ENCODE results near the gene TPCN2.
"Not testable (repeated sequence)": the region's sequence is repeated elsewhere in the genome, so short reads cannot be mapped to it uniquely, and the experiment has no call there.

TPCN2 gene

DNA sequence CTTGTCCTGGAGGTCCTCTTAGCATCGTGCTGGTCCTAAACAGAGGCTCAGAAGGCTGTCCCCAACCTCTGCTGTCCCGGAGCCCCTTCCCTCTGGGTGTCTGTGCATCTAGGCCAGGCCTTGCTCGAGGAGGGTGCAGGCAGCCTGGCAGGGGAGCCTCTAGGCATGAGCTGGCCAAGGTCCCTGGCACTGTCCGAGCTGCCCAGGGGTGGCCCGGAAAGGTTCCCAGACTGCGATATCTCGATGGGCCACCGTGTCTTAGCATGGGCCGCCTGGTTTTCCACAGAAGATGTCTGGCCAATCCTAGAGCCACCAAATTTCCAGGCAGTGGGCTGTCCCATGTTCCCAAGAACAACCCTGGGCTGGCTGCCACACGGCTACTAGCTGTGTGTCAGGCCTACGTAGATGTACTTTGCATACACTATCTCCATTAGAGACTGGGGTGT lies 82.4 kb downstream of the TPCN2 start:
- no peak for DNase-seq (ENCODE audit: low read depth)

DNA sequence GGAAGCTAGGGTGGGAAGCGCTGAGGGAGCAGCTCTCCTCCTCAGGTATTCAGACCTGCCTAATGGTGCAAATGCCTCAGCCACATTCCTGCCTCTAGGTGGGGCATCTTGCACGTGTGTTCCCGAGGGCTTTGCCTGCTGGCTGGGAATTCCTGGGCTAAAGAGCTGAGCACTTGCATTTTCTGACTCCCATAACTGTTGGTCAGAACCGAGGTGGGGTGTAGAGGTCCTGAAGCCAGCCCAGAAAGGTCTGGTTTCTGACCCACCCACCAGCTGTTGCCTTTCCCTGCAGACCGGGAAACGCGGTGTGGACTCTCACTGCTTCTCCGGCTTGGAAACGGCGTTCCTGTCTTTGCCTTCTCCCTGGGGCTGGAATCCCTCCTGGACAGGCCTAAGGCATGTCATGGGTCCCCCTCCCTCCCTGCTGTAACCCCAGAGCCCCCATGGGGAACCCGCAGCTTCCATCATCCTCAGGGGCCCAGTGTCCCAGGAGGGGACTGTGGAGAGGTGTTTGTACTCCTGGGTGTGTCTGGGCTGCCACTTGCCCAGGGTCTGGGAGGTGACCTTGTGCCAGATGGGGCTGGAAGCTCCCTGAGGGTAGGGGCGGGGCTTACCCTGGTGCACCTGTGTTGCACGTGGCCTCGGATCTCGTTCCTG lies 83.0 kb downstream of the TPCN2 start:
- DNase-seq (ENCODE audit: low read depth): no peak

DNA sequence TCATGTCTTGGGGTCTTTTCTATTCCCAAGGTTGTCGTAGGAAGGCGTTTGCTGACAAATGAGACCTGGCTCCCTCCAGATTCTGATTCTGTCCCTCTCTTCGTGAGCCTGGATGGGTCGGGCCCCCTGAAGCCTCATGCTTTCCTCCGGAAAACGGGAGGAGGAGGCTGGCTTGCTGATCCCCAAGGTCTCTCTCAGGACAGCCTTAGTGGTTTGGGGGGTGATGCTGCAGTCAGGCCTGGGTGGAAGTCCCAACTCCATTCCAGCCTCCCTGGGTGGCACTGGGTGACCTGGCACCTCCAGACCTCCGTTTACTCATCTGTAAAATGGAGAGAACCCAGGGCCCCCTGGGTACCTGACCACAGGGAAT lies 83.6 kb downstream of the TPCN2 start:
- no peak for DNase-seq (ENCODE audit: low read depth)

DNA sequence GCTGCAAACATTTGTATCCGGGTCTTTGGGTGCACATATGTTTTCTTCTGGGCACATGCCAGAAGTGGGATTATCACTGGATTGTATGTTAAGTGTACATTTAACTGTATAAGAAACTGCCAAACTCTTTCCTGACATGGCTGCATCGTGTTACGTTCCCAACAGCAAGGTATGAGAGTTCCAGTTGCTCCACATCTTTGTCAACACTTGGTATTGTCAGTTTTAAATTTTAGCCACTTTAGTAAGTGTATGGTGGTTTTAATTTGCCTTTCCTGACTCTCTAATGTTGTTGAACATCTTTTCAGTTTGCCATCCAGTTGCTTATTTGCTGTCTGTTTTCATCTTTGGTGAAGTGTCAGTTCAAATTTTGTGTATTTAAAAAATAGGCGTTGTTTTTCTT lies 84.5 kb downstream of the TPCN2 start:
- no peak for DNase-seq (ENCODE audit: low read depth)

DNA sequence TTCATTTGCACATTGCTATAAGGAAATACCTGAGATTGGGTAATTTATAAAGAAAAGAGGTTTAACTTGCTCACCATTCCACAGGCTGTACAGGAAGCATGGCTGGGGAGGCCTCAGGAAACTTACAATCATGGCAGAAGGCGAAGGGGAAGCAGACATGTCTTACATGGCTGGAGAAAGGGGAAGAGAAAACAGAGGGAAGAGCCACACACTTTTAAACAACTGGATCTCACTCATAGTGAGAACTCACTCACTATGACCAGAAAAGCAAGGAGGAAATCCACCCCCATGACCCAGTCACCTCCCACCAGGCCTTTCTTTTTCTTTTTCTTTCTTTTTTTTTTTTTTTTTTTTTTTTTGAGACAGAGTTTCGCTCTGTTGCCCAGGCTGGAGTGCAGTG lies 85.5 kb downstream of the TPCN2 start:
- not testable (repeated sequence) for DNase-seq (ENCODE audit: low read depth)

DNA sequence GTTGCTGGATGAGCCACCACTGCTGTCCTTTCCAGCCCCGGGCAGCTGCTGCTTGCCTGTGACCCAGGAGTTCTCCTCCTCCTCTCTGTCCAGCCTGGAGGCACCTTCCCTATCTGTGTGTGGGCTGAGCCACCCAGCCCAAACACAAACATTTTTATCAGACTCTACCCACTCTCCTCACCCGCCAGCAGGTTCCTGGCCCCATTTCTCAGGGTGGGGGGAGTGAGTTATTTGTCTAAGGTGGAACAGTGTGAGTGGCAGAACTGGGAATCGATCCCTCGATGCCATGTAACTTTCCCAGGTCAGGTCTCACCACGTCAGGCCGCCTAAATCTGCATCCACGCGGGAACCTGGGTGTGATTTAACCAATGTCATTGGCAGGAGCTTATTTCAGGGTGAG lies 86.2 kb downstream of the TPCN2 start:
- DNase-seq (ENCODE audit: low read depth): no peak

DNA sequence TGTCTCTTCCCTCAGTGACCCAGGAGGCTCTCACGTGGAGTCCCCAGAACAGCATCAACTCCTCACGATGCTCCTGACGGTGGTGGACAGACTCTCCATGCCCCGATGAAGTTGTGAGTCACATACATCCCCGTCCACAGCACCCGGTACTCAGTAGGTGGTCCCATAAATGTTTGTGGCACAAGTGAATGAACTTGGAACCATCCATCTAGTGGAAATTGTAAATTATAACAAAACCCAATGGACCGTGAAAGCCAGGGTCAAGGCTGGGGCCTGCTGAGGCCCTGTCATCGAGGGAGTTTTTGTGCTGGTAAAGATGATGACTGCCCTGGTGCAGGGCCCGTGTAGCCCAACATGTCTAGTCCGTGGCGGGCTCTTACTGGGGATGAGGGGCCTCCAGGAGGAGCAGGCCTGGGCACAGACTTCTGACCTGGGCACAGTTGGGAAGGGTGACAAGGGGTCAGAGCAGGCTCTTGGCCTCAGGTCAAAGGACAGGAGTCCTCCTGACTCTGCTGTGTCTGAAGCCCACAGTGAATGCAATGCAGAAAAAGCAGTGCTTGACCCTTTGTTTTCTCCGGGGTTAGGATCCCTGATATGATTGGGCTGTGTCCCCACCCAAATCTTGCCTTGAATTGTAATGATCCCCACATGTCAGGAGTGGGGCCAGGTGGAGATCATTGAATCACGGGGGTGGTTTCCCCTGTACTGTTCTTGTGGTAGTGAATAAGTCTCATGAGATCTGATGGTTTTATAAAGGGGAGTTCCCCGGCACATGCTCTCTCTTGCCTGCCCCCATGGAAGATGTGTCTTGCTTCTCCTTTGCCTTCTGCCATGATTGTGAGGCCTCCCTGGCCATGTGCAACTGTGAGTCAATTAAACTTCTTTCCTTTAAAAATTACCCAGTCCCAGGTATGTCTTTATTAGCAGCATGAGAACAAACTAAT lies 87.0 kb downstream of the TPCN2 start:
- DNase-seq (ENCODE audit: low read depth): no peak

DNA sequence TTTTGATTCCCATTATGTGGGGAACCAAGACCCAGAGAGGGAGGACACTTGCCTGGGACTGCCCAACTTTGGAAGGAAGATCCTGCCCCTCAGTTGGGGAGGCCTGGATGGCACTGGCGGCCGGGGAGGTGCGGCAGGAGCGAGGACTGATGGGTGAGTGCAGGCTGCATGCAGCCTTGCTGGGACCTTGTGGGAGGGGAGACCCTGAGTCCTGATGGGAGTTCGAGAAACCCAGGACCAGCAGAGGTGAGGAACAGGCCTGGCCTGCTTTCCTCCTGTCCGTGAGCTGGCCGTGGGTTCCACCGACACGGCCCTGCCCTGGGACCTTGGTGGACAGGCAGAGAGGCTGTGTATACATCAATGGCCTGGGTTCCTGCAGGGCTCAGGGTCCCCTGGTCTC lies 87.7 kb downstream of the TPCN2 start:
- DNase-seq (ENCODE audit: low read depth): no peak

DNA sequence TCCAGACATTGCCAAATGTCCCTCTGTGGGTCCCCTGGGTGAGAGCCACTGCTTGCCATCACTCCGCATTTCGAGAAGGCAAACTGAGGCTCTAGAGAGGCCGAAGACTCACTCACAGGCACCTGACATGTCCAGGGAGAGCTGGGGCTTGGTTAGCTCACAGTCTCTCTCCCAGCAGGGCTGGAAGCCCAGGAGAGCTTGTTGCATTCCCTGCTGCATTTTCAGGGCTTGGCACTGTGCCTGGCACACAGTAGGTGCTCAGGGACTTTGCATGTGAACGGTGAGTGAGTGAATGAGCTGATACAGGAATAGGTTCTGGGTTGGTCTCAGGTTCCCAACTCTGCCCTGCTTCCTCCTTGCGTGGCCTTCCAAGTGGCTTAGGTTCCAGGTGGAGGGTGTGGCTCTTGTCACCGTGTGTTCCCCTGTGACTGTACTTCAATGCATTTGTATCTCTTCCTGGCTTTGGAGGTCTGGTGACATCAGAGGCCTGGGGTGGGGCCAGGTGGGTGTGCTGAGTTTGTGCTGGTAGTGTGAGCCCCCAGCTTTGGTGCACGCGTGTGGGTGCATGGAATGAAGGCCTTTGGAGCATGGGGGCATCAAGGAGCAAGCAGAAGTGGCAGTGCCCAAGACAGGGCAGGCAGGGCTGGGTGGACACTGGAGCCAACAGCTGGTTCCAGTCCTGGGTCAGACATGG lies 88.6 kb downstream of the TPCN2 start:
- no peak for DNase-seq (ENCODE audit: low read depth)

DNA sequence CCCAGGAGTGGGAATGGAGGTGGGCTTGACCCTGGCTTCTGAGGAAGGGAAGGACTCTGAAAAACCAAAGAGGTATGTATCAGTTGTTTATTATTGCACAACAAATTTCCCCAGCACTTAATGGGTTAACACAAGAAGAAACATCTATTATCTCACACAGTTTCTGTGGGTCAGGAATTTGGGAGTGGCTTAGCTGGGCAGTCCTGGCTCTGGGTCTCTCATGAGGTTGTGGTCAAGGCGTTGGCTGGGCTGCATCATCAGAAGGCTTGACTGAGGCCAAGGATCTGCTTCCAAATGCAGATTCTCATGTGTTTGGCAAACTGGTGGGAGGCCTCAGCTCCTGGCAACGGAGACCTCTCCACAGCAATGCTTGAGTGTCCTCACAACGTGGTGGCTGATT lies 89.5 kb downstream of the TPCN2 start:
- DNase-seq (ENCODE audit: low read depth): no peak

DNA sequence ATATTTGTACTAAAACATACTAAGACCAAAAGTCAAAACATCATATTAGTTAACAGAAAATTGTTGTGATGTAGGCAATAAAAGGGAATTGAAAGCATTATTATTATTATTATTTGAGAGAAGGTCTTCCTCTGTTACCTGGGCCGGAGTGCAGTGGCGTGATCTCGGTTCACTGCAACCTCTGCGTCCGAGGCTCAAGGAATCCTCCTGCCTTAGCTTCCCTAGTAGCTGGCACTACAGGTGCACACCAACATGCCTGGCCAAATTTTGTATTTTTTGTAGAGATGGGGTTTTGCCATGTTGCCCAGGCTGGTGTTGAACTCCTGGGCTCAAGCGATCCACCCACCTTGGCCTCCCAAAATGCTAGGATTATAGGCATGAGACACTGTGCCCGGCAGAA lies 91.4 kb downstream of the TPCN2 start:
- DNase-seq (ENCODE audit: low read depth): not testable (repeated sequence)

DNA sequence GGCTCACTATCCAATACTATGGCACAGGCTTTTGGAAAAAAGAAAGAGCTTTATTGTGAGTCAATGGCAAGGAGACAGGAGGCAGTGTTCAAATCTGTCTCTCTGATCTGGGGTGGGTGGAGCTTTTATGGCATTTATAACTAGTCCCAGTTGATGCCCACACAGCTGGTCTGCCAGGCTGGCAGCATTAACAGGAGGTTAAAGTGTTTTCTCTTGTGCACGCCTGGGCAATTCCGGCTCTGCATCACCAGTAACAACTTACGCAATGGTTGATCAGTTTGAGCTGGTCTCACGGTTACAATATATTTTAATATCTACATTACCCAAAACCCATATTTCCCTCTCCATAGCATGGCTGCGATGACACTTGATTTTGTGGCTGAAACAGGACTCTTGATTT lies 91.9 kb downstream of the TPCN2 start:
- no peak for DNase-seq (ENCODE audit: low read depth)

DNA sequence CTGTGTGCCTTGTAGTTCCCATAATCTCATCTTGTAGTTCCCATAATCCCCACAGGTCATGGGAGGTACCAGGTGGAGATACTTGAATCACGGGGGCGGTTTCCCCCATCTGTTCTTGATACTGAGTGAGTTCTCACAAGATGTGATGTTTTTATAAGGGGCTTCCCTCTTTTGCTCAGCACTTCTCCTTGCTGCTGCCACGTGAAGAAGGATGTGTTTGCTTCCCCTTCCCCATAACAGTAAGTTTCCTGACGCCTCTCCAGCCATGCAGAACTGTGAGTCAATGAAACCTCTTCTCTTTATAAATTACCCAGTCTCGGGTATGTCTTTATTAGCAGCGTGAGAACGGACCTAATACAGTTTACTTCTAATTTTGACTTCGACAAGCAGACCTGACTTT lies 93.0 kb downstream of the TPCN2 start:
- no peak for DNase-seq (ENCODE audit: low read depth)

DNA sequence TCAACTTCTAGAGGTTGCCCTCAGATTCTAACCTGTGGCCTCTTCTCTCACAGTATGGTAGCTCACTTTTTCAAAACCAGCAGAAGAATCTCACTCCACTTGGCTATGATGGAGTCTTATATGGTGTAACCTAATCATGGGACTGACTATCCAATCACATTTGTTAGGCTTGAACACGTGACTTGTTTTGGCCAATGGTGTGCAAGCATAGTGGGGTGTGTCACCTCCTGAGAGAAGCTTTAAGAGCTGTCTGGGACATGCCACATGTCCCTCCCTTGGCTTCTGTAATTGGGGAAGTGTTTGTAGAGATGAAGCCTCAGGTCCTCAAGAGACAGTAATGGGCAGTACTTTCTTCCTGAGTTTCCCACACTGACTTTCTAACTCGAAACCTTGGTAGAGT lies 94.2 kb downstream of the TPCN2 start:
- no peak for DNase-seq (ENCODE audit: low read depth)

DNA sequence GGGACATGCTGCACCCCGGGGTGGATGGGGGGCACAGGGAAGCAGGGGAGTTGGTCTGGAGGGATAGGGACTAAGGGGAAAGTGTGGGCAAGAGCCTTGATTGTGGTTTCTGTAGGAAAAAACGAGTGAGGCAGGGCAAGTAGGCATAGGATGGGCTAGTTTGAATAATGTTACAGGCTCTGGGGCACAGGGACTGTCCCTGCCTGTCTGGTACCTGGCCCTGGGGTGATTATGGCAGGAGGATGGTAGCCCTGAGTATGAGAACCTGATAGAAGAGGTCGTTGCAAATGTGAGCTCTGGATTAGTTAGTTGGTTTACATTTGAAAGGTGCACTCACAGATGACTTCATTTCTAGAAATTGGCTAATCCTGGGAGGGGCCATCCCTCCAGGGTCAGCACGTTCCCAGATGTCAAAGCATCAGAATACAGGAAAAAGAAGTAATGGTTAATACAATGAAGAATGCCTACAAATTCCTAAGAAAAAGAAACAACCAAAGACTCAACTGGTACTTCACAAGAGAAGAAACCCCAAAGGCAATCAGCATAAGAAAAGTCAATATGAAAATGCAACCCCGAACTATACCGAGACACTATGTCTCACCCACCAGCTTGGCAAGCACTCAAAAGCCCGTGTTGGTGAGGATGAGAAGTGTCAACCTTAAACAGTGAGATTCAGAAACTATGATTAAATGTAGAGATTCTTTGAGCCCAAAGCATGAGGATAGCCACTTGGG lies 95.8 kb downstream of the TPCN2 start:
- no peak for DNase-seq (ENCODE audit: low read depth)

DNA sequence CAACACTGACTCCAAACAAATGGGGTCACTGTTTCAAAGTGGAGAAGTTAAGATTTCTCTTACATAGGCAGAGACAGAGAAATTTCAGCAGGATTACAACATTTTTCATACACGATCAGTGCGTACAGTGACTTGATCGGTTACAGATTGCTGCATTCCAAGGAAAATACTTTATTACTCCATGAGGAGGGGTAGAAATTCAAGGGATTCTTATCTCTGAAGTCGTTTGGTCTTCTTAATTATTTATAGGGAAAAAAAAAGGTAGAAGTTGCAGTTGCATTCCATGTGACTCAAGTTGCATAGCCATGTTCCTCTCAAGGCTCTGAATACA lies 96.3 kb downstream of the TPCN2 start:
- no peak for DNase-seq (ENCODE audit: low read depth)

DNA sequence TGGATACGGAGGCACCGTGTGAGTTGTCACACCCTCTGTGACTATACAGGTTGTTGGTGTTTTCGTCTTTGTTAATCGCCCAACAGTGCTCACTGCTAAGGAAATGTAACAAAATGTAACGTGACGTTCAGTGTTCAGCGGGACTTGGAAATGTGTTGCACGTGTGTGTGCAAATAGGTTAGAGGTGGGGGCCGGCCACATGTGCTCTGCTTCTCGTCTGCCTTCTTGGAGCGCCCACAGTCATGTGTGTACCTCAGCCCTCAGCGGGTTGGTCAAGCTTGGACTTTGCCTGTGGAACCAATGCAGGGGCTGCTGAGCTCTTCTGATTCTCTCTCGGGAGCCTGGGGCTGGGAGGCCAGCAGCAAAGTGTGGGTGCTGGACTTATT lies 99.6 kb downstream of the TPCN2 start:
- no peak for DNase-seq (ENCODE audit: low read depth)

DNA sequence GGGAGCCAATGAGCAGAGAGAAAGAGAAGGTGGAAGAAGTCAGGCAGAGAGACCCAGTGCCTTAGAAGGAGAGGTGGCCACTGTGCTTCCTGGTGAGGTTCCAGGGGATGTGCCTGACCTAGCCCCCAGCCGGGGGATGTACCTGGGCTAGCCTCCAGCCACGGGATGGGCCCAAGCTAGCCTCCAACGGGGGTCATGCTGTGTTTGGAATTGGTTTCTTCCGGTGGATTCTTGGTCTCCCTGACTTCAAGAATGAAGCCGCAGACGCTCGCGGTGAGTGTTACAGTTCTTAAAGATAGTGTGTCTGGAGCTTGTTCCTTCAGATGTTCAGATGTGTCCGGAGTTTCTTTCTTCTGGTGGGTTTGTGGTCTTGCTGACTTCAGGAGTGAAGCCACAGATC lies 100.1 kb downstream of the TPCN2 start:
- no peak for DNase-seq (ENCODE audit: low read depth)

DNA sequence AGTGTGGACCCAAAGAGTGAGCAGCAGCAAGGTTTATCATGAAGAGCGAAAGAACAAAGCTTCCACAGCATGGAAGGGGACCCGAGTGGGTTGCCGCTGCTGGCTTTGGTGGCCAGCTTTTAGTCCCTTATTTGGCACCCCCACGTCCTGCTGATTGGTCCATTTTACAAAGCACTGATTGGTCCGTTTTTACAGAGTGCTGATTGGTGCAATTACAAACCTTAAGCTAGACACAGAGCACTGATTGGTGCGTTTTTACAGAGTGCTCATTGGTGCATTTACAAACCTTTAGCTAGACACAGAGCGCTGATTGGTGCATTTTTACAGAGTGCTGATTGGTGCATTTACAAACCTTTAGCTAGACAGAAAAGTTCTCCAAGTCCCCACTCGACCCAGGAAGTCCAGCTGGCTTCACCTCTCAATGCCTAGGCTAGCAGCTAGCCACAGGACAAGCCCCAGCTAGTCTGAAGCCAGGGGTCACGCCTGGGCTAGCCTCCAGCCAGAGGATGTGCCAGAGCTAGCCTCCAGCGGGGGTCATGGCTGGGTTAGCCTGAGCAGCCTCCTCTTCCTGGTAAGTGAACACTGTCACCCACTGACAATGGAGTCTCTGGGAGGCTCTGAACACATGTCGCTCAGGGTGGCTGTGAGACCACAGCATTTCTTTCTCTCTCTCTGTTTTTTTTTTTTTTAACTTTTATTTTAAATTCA lies 100.8 kb downstream of the TPCN2 start:
- DNase-seq (ENCODE audit: low read depth): not testable (repeated sequence)

DNA sequence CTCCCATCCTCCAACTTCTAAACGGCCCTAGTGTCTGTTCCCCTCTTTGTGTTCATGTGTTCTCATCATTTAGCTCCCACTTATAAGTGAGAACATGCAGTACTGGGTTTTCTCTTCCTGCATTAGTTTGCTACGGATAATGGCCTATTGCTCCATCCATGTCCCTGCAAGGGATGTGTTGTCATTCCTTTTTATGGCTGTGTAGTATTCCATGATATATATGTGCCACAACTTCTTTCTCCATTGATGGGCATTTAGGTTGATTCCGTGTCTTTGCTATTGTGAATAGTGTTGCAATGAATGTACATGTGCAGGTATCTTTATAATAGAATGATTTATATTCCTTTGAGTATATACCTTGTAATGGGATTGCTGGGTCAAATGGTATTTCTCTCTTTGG lies 101.4 kb downstream of the TPCN2 start:
- no peak for DNase-seq (ENCODE audit: low read depth)

DNA sequence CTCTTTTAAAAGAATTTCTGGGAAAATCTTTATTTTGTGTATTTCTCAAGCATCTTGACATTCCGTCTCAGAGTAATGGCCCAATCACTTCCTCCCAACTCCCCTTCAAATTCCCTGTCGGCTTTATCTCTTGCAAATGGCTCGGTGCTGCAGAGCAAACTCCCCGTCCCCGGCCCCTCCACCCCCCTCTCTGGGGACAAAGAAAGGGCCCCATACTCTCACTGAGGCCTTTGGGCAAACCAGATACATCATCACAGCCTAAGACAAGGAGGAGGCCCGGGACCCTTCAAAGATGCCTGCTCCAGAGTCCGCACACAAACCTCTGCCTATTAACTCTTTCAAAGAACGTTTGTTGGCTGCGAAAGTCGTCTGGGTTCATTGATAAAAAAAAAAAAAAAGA lies 103.1 kb downstream of the TPCN2 start:
- no peak for DNase-seq (ENCODE audit: low read depth)
